IMR-90 (cell line): ENCODE measurements around the gene POLR1D.

ENCODE experiments used
- POLR2A ChIP-seq: IDR thresholded peaks from 2 replicates; pipeline ENCODE4 v1.6.1; 2012; ENCODE audit warnings: mild to moderate bottlenecking, low read depth, low read length
- RFX5 ChIP-seq: IDR thresholded peaks from 2 replicates; pipeline ENCODE4 v1.8.0; 2012; ENCODE audit warnings: low read depth, mild to moderate bottlenecking, low read length, moderate library complexity
- SMC3 ChIP-seq: fragments of 150-350 bp; IDR thresholded peaks from 2 replicates; pipeline ENCODE4 v1.6.1; 2016; ENCODE audit warnings: low read depth, mild to moderate bottlenecking, antibody characterized with exemption, low read length, moderate library complexity
- TF ChIP-seq, protein P1 (sequence below): conservative IDR thresholded peaks from 2 replicates; pipeline ENCODE4 v1.5.1; 2012; ENCODE audit warnings: mild to moderate bottlenecking, low read depth, low read length, improper control_type of control experiment

- TF ChIP-seq, protein P1, sequence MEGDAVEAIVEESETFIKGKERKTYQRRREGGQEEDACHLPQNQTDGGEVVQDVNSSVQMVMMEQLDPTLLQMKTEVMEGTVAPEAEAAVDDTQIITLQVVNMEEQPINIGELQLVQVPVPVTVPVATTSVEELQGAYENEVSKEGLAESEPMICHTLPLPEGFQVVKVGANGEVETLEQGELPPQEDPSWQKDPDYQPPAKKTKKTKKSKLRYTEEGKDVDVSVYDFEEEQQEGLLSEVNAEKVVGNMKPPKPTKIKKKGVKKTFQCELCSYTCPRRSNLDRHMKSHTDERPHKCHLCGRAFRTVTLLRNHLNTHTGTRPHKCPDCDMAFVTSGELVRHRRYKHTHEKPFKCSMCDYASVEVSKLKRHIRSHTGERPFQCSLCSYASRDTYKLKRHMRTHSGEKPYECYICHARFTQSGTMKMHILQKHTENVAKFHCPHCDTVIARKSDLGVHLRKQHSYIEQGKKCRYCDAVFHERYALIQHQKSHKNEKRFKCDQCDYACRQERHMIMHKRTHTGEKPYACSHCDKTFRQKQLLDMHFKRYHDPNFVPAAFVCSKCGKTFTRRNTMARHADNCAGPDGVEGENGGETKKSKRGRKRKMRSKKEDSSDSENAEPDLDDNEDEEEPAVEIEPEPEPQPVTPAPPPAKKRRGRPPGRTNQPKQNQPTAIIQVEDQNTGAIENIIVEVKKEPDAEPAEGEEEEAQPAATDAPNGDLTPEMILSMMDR, result no peak
- no peak for TF ChIP-seq RFX5
- no peak for TF ChIP-seq POLR2A
- TF ChIP-seq SMC3, result no peak
Observed at GRCh38 chr13:27613628-27614027, 8.1 kb upstream of the POLR1D start.
